ENCODE data around the gene PODXL2. TPM values are rescaled to one million over a fixed set of nuclear protein-coding genes. Genes with fewer than 3 reads are reported as not detected.
"Not testable (repeated sequence)": the region's sequence is repeated elsewhere in the genome, so short reads cannot be mapped to it uniquely, and the experiment has no call there.

The PODXL2 gene
- total RNA-seq, 1 donor from 2014 or later, result 182 TPM

- DNase-seq (ENCODE audit: low spot score in 2 of 2), result peak in 1 of 2 donors; percentile 71
- no peak for FAIRE-seq
Observed at GRCh38 chr3:127652246-127652995, 23.4 kb downstream of the PODXL2 start.

- FAIRE-seq, result no peak
- DNase-seq (ENCODE audit: low spot score in 2 of 2), result no peak
Observed at GRCh38 chr3:127654374-127654773, 25.4 kb downstream of the PODXL2 start.

- DNase-seq (ENCODE audit: low spot score in 2 of 2); FAIRE-seq: not testable (repeated sequence)
Observed at GRCh38 chr3:127654993-127655392, 26.0 kb downstream of the PODXL2 start.

- FAIRE-seq, result no peak
- DNase-seq (ENCODE audit: low spot score in 2 of 2), result no peak
Observed at GRCh38 chr3:127655641-127656040, 26.7 kb downstream of the PODXL2 start.

GRCh38 chr3:127656906-127657305, 27.9 kb downstream of the PODXL2 start:
- DNase-seq (ENCODE audit: low spot score in 2 of 2) (no peak), FAIRE-seq (no peak)

- DNase-seq (ENCODE audit: low spot score in 2 of 2) (no peak), FAIRE-seq (peak; percentile 65)
Observed at GRCh38 chr3:127658234-127658633, 29.2 kb downstream of the PODXL2 start.

GRCh38 chr3:127660621-127661251, 31.8 kb downstream of the PODXL2 start:
- no peak for DNase-seq (ENCODE audit: low spot score in 2 of 2)
- FAIRE-seq, result no peak

- no peak for FAIRE-seq
- no peak for DNase-seq (ENCODE audit: low spot score in 2 of 2)
Observed at GRCh38 chr3:127661600-127661999, 32.6 kb downstream of the PODXL2 start.

GRCh38 chr3:127662001-127662469, 33.0 kb downstream of the PODXL2 start:
- DNase-seq (ENCODE audit: low spot score in 2 of 2), result no peak
- FAIRE-seq, result no peak

GRCh38 chr3:127663151-127663550, 34.2 kb downstream of the PODXL2 start:
- no peak for DNase-seq (ENCODE audit: low spot score in 2 of 2)
- FAIRE-seq, result no peak

GRCh38 chr3:127665165-127665564, 36.2 kb downstream of the PODXL2 start:
- no peak for FAIRE-seq

GRCh38 chr3:127665586-127665985, 36.6 kb downstream of the PODXL2 start:
- DNase-seq (ENCODE audit: low spot score in 2 of 2) (no peak), FAIRE-seq (no peak)

More at GRCh38 chr3:127665165-127665564, 36.2 kb downstream of the PODXL2 start:
- DNase-seq (ENCODE audit: low spot score in 2 of 2), result no peak

- FAIRE-seq (no peak), DNase-seq (ENCODE audit: low spot score in 2 of 2) (no peak)
Observed at GRCh38 chr3:127666676-127667075, 37.7 kb downstream of the PODXL2 start.

GRCh38 chr3:127667119-127667681, 38.2 kb downstream of the PODXL2 start:
- FAIRE-seq (no peak), DNase-seq (ENCODE audit: low spot score in 2 of 2) (peak; percentile 43 to 58)

GRCh38 chr3:127668906-127669305, 39.9 kb downstream of the PODXL2 start:
- FAIRE-seq (no peak), DNase-seq (ENCODE audit: low spot score in 2 of 2) (no peak)

GRCh38 chr3:127669541-127670228, 40.7 kb downstream of the PODXL2 start:
- DNase-seq (ENCODE audit: low spot score in 2 of 2) (no peak), FAIRE-seq (no peak)

GRCh38 chr3:127670229-127670559, 41.2 kb downstream of the PODXL2 start:
- DNase-seq (ENCODE audit: low spot score in 2 of 2) (no peak), FAIRE-seq (no peak)

GRCh38 chr3:127670761-127671522, 42.0 kb downstream of the PODXL2 start:
- DNase-seq (ENCODE audit: low spot score in 2 of 2) (no peak), FAIRE-seq (no peak)

GRCh38 chr3:127671523-127672428, 42.8 kb downstream of the PODXL2 start:
- DNase-seq (ENCODE audit: low spot score in 2 of 2) (no peak), FAIRE-seq (no peak)

Measured in frontal cortex (tissue), 4 donors.